Panc1 (cell line): ENCODE data around the gene NRROS.

ENCODE experiments used
- CTCF ChIP-seq: fragments of 450-650 bp; IDR thresholded peaks from 2 replicates; pipeline ENCODE4 v1.5.1; 2017; ENCODE audit warnings: mild to moderate bottlenecking
- POLR2AphosphoS5 ChIP-seq: IDR thresholded peaks from 2 replicates; pipeline ENCODE4 v1.6.1; 2012; ENCODE audit warnings: mild to moderate bottlenecking, low read depth, low read length, moderate library complexity
- REST ChIP-seq, 2 experiments: IDR thresholded peaks; 2 replicates each; pipeline ENCODE4 v1.6.1; 2011 to 2012; ENCODE audit warnings: low read depth in 2 of 2, control low read depth in 1 of 2, low read length in 1 of 2, mild to moderate bottlenecking in 1 of 2, moderate library complexity in 1 of 2; ENCODE audit not compliant: insufficient read depth in 1 of 2
- TCF7L2 ChIP-seq: IDR thresholded peaks from 2 replicates; pipeline ENCODE4 v1.6.1; 2011; ENCODE audit warnings: mild to moderate bottlenecking, low read depth, low read length, inconsistent platforms

DNA sequence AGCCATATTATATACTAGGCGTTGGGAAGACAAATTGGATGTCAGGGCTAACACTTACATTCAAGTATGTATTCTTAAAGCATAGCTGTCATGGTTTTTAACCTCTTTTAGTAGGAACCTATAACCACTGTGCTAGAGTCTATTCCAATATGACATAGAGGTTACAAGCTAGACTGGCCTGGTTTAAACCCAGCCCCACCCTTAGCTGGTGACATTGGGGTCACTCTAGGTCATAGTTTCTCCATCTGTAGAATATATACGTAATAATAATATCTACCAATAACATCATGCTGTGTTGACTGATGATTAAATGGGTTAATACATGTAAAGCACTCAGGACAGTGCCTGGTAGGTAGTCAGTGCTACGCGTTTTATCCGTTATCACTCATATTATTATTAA, 16.7 kb downstream of the NRROS start:
- no peak for TF ChIP-seq CTCF
- no peak for TF ChIP-seq TCF7L2
- TF ChIP-seq REST (IDR thresholded peaks at IDR 0.05; ENCODE audit: insufficient read depth in 1 of 2, low read depth in 2 of 2, low read length in 1 of 2) = no peak
- no peak for TF ChIP-seq POLR2AphosphoS5
